GM12873 (cell line): ENCODE measurements around the gene FNDC5.

Experiments
- CTCF ChIP-seq: IDR thresholded peaks from 2 replicates; pipeline ENCODE4 v1.5.1; 2012; ENCODE audit warnings: low read depth, mild to moderate bottlenecking, moderate library complexity, low read length, control low read depth; ENCODE audit not compliant: insufficient read depth; ENCODE audit errors: missing control alignments

The FNDC5 gene

GRCh38 chr1:32813941-32814739, 56.6 kb downstream of the FNDC5 start:
- TF ChIP-seq CTCF, result no peak
